Hematopoietic multipotent progenitor cell treated with erythropoietin and hydrocortisone succinate and interleukin-3 and kit ligand, for 4 days (in vitro differentiated cells): Measurements from ENCODE around the gene PHPT1.
"Not testable (repeated sequence)": the region's sequence is repeated elsewhere in the genome, so short reads cannot be mapped to it uniquely, and the experiment has no call there.

Source experiments
- DNase-seq: peaks from one replicate; pipeline ENCODE4 v3.0.0-alpha.2; 2015

The PHPT1 gene

DNA sequence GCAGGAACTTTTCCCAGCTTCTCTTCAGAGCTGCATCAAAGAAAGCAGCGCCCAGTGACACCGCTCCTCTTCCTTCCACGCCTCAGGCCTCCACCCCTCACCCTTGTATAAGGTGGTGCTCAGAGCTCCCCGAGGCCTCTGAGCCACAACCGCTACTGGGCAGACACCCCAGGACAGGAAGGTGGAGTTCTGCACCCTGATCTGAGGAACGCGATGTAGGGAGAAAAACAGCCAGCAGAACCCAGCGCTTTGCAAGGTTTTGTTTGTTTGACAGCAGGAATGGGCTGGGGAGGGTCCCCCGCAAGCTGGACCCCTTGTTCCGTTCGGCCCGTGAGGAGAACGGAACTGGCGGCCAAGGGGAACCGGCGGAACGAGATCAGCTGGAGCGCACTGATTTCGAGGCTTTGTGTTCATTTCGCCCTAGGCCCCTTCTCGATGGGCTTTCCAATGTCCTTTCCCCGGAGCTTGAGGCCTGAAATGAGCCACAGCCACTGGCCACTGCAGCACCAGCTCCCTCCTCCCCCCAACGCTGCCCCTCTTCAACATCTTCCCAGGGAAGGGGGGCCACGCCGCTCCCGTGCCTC is 12.8 kb downstream of the PHPT1 start:
- DNase-seq = no peak

GRCh38 chr9:136862849-136863622 is 13.8 kb downstream of the PHPT1 start:
- no peak for DNase-seq

GRCh38 chr9:136863623-136864273 is 14.5 kb downstream of the PHPT1 start:
- no peak for DNase-seq

DNA sequence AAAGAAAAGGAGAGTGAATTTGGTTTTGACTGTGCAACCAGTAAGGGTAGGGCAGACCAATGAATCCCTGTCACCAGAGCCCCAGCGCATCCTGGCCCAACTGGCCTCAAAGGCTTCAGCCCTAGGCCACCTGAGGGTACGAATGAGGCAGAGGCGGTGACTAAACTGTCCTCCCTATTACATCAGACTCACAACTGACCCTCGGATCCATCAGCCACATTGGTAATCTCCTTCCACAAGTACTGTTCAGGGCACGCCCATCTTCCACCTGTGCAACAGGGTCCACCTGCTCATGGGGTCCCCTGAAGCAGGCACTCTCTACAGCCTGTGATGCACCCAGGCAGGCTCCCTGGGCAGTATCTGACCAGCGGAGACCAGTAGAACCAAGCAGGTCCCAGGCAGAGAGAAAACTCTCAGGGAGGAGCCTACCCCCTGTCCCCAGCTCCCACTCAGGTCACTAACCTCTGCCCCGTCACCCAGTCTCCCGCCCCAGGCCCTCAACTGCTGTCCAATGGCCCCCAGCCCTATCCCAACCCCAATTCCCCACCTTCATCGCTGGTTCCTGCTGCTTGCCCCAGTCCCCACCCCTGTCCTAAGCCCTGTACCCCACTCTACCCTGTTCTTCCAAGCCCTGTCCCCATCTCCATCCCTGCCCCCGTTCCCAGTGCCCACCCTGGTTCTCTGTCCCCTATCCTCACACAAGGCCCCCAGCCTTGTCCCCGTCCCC is 16.0 kb downstream of the PHPT1 start:
- DNase-seq = no peak

DNA sequence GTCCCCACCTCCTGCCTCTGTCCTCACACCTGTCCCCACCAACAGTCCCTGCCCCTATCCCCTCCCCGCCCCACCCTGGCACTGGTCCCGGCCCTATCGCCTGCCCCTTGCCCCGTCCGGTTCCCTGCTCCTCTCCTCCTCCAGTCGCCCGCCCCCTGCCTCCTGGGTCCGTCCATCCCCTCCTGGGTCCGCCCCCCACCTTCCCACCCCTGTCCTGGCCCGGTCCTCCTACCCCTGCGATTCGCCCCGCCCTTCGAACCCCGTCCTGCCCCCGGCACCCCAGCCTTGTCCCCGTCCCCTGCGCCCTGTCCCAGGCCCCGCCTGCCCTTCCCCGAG is 16.5 kb downstream of the PHPT1 start:
- no peak for DNase-seq

DNA sequence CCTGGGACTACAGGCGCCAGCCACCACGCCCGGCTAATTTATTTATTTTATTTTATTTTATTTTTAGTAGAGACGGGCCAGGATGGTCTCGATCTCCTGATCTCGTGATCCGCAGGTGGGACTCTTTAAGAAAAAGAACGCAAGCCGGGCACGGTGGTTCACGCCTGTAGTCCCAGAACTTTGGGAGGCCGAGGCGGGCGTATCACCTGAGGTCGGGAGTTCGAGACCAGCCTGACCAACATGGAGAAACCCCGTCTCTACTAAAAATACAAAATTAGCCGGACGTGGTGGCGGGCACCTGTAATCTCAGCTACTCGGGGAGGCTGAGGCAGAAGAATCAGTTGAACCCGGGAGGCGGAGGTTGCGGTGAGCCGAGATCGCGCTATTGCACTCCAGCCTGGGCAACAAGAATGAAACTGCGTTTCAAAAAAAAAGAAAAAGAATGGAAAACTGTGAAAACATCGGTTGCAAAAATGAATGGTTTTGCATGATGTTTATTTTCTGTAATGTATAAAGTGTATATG is 17.8 kb downstream of the PHPT1 start:
- DNase-seq = not testable (repeated sequence)

DNA sequence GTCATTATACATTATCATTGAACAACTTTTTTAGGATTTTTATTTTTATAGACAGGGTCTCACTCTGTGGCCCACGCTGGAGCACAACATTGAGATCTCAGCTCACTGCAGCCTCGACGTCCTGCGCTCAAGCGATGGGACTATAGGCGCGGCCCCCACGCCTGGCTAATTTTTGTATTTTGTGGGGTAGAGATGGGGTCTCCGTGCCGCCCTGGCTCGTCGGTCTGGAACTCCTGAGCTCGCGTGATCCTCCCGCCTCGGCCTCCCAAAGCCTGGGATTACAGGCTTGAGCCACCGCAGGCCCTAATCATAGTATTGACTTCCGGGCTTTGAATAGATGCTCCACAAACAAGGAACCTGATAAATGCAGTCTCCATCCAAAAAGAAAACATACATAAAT is 18.3 kb downstream of the PHPT1 start:
- no peak for DNase-seq

GRCh38 chr9:136867917-136868316 is 18.7 kb downstream of the PHPT1 start:
- DNase-seq = no peak

- no peak for DNase-seq
Observed at GRCh38 chr9:136868644-136869043, 19.4 kb downstream of the PHPT1 start.

DNA sequence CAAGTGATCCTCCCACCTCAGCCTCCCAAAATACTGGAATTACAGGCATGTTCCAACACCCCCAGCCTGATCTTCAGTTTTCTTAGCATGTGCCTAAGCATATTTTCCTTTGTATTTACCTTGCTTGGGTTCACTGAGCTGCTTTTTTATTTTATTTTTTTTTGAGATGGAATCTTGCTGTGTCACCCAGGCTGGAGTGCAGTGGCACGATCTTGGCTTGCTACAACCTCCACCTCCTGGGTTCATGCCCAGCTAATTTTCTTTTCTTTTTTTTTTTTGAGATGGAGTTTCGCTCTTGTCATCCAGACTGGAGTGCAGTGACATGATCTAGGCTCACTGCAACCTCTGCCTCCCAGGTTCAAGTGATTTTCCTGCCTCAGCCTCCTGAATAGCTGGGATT is 20.4 kb downstream of the PHPT1 start:
- DNase-seq = not testable (repeated sequence)

DNA sequence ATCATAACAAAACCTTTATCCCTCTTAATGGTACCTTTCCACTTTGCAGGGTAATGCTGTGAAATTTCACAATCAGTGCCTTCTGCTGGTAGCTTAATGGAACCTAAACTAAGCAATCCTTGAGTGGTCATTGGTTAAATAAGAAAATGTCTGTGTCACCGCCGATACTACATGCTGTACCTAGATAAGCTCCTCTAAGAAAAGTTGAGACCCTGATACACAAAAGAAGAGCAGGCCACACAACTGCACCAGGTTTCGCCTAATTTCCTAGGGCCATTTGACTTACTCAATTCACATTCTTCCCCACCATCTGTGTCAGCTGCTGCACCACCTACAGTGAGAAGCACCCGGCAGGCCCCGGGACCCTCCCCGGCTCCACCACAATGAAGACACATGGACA is 25.9 kb downstream of the PHPT1 start:
- no peak for DNase-seq

GRCh38 chr9:136876476-136876875 is 27.3 kb downstream of the PHPT1 start:
- no peak for DNase-seq

DNA sequence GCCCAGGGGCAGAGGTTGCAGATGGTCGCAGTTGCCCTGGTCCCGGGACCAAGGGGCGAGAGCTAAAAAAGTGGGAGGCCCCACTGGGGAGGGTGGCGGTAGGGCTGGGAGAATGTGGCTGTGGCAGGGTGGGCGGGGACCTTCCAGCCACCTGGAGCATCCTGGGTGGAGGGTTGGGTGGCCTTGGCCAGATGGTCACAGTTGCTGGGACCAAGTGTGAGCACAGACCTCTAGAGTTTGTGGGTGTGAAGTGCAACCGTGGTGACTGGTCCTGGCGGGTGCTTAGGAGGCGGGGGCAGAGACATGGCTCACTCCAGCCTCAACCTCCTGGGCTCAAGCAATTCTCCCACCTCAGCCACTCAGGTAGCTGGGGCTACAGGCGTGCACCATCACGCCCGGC is 31.4 kb downstream of the PHPT1 start:
- peak; percentile 32 for DNase-seq

GRCh38 chr9:136881691-136882108 is 32.5 kb downstream of the PHPT1 start:
- peak; percentile 58 for DNase-seq

DNA sequence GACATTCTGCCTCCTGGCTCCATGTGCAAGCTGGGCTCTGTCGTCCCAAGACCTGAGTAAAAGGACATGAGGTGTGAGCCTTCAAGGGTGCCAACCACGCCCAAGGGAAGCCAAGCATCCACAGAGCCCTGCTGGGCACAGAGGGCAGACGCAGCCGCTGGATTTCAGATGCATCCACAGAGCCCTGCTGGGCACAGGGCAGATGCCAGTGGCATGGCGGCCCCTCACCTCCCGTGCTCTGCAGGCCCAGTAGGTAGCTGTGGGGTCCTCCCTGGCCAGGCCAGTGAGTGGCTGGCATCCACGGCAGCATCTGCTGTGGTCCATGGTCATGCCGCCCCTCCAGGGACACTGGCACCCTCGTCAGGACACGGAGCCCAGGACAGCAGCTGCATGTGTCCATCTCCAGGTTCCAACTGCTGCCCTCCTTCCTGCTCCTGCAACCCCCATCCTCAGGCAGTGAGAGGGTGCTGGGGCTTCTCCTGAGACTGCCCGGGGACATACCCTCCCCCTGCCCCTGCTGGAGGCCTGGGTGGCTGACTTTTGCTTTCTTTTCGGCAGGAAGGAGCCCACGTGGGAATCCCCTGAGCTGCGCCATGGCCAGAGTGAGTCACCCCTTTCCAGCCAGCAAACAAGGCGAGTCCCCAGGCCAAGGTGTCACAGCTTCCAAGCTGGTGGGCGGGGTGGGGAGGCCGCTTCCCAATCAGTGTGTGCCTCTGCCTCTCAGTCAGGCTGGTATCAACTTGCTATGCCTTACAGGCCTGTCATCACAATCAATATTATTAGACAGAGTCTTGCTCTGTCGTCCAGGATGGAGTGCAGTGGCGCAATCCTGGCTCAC is 33.1 kb downstream of the PHPT1 start:
- DNase-seq = peak; percentile 71

DNA sequence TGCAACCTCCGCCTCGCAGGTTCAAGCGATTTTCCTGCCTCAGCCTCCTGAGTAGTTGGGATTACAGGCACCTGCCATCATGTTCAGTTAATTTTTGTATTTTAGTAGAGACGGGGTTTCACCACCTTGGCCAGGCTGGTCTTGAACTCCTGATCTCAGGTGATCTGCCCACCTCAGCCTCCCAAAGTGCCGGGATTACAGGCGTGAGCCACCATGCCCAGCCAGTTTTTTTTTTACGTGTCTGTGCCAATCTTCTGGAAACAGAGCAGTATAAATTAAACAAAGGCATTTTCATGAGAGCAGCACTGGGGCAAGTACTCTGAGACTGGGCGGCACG is 33.7 kb downstream of the PHPT1 start:
- not testable (repeated sequence) for DNase-seq

DNA sequence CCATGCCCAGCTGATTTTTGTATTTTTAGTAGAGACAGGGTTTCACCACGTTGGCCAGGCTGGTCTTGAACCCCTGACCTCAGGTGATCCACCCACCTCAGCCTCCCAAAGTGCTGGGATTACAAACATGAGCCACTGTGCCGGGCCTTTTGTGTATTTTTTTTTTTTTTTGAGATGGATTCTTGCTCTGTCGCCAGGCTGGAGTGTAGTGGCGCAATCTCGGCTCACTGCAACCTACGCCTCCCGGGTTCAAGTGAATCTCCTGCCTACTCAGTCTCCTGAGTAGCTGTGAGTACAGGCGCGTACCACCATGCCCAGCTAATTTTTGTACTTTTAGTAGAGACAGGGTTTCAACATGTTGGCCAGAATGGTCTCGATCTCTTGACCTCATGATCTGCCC is 34.5 kb downstream of the PHPT1 start:
- DNase-seq = not testable (repeated sequence)

DNA sequence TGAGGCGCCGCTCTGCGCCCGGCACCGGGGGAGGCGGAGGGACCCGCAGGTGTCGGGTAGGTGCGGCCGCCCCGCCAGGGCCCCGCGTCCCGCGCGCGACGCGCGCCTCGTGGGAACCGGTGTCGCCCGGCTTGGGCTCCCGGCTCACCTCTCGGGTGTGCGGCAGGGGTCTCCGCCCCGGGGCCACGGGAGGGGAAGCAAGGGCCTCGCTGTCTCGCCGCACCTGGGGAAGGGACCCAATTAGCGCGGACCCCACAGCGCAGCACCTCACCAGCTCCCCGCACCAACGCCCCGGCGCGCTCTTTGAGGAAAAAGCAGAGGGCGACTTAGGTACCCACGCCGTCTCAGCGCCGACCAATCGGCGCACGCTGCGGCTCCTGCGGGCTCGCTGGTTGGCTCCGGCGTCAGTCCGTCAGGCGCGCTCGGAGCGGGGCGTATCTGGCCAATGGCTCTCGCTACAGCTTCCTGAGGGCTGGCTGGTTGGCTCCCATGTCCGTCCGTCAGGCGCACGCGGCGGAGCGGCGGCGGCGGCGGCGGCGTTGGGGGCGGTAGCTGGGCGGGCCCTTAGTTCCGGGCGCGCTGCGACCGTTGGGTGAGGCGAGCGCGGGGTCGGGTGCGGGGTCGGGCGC is 36.9 kb downstream of the PHPT1 start, which contains the start of gene TRAF2:
Gene TRAF2, plus strand, starts transcription at position 567 of the 629 bp plus-strand sequence. CDS start 12,225 bp downstream, outside the sequence.
- DNase-seq = peak; percentile 99

GRCh38 chr9:136886610-136887597 is 37.7 kb downstream of the PHPT1 start:
- DNase-seq = peak; percentile 44

GRCh38 chr9:136888454-136888853 is 39.2 kb downstream of the PHPT1 start:
- no peak for DNase-seq

- no peak for DNase-seq
Observed at GRCh38 chr9:136889858-136890257, 40.6 kb downstream of the PHPT1 start.
